GM18499 (cell line): ENCODE measurements around the gene ARHGAP26.
"Not testable (repeated sequence)": the region's sequence is repeated elsewhere in the genome, so short reads cannot be mapped to it uniquely, and the experiment has no call there.

Experiments used
- ATAC-seq: cut with Tn5 transposase; IDR thresholded peaks from one replicate; pipeline ENCODE4 v1.9.1; 2021; ENCODE audit warnings: moderate number of reproducible peaks; ENCODE audit not compliant: insufficient read depth, unreplicated experiment

ARHGAP26 gene

GRCh38 chr5:143199843-143200242 is 429.7 kb downstream of the ARHGAP26 start:
- no peak for ATAC-seq

GRCh38 chr5:143200781-143201398 is 430.7 kb downstream of the ARHGAP26 start:
- ATAC-seq, result no peak

- no peak for ATAC-seq
Measured at GRCh38 chr5:143201589-143201988, 431.4 kb downstream of the ARHGAP26 start.

GRCh38 chr5:143203301-143203956 is 433.3 kb downstream of the ARHGAP26 start:
- not testable (repeated sequence) for ATAC-seq

GRCh38 chr5:143204474-143205246 is 434.5 kb downstream of the ARHGAP26 start:
- ATAC-seq, result no peak

- no peak for ATAC-seq
Measured at GRCh38 chr5:143205386-143205785, 435.2 kb downstream of the ARHGAP26 start.

- no peak for ATAC-seq
Measured at GRCh38 chr5:143205883-143206195, 435.7 kb downstream of the ARHGAP26 start.

- ATAC-seq, result no peak
Measured at GRCh38 chr5:143206196-143207053, 436.2 kb downstream of the ARHGAP26 start.

GRCh38 chr5:143207058-143207457 is 436.9 kb downstream of the ARHGAP26 start:
- ATAC-seq, result no peak

GRCh38 chr5:143207563-143208364 is 437.6 kb downstream of the ARHGAP26 start:
- no peak for ATAC-seq

- no peak for ATAC-seq
Measured at GRCh38 chr5:143208365-143208641, 438.1 kb downstream of the ARHGAP26 start.

GRCh38 chr5:143208781-143209510 is 438.8 kb downstream of the ARHGAP26 start:
- ATAC-seq, result no peak

GRCh38 chr5:143209881-143210395 is 439.8 kb downstream of the ARHGAP26 start:
- ATAC-seq, result no peak

- ATAC-seq, result no peak
Measured at GRCh38 chr5:143210576-143210975, 440.4 kb downstream of the ARHGAP26 start.

- ATAC-seq, result no peak
Measured at GRCh38 chr5:143212261-143212660, 442.1 kb downstream of the ARHGAP26 start.

GRCh38 chr5:143213231-143213850 is 443.2 kb downstream of the ARHGAP26 start:
- no peak for ATAC-seq

- ATAC-seq, result peak; percentile 33
Measured at GRCh38 chr5:143213851-143214363, 443.7 kb downstream of the ARHGAP26 start.

- no peak for ATAC-seq
Measured at GRCh38 chr5:143214458-143214857, 444.3 kb downstream of the ARHGAP26 start.

GRCh38 chr5:143214890-143215289 is 444.7 kb downstream of the ARHGAP26 start:
- ATAC-seq, result no peak
